Middle frontal gyrus (tissue), 1 donor: ENCODE measurements around the gene JAZF1.

Source experiments
- DNase-seq: peaks from one replicate; pipeline ENCODE4 v3.0.0-alpha.2; 2015; ENCODE audit warnings: low spot score; ENCODE audit errors: extremely low spot score

The JAZF1 gene

DNA sequence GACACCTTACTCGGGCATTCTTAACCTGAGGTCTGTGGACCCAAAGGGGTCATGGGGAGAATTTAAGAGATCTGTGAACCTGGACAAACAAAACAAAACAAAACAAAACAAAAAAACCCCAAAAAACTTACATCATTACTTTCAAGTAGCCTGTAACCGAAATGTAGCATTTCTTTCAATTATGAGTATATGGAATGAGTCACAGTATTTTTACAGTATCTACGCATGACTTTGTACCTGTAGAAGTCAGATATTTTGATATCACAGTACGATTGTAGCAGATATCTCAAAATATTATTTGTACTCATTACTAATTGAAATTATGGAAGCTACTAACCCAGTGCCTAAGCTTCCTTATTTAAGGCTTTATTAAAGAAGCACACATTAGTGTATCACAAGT lies 210.2 kb downstream of the JAZF1 start:
- DNase-seq = no peak

GRCh38 chr7:27969346-27969745 lies 211.2 kb downstream of the JAZF1 start:
- DNase-seq = no peak

DNA sequence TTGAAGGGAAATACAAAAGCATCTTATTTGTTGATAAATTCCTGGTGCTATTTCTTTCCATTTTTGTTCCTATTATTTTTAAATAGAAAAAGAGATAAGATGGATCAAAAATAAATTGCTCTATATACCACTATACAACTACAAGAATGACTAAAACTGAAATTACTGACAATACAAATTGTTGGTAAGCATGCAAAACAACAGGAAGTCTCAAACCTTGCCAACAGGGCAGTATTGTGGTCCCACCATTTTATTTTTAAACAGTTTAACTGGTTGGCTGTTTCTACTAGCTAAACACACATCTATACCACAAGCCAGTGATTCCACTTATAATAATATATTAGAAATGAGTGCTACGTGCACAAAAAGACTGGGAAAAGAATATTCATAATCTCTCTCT lies 213.0 kb downstream of the JAZF1 start:
- DNase-seq = no peak

DNA sequence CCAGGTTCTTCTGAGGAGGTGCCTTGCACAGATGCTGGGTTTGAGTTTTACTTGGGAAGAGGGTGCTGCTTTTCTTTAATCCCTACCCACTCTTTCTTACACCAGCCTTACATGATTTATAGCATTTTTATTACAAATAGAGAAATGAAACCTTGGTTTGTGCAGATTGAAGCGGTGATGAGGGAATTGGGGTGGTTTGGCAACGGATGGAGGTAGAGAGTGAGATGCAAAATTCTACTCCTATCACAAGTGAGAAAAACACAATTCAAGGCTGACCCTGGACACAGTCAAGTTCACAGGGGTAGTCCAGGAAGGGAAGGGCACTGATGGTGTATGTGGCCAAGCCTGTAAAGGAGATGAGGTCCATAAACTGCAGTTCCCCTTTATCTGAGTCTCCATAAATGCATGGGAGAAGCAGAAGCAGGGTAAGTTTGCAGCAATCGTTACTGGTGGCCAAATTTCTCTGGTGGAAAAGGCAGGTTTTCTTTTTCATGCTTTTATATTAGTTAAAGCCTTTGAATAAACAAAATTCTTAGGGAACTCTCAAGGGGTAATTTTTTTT lies 214.3 kb downstream of the JAZF1 start:
- DNase-seq = no peak

- no peak for DNase-seq
Observed at GRCh38 chr7:27965650-27966049, 214.9 kb downstream of the JAZF1 start.

DNA sequence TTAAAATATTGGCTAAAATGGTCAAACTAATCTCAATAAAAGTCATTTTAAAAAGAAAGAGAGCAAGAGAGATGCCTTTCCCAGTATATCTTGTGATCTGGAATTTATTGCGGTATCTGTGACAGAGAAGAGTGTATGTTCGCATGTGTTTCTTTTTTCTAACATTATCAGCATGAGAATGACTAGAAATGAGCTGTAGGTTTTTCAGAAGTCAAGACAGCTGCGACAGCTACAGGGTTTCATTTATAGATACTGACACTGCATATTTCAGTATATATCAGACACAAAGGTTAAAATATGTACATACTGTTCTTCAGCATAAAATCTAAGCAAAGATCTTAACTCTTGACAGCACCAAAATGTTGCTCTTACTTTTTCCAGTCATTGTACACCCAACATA lies 215.8 kb downstream of the JAZF1 start:
- no peak for DNase-seq

DNA sequence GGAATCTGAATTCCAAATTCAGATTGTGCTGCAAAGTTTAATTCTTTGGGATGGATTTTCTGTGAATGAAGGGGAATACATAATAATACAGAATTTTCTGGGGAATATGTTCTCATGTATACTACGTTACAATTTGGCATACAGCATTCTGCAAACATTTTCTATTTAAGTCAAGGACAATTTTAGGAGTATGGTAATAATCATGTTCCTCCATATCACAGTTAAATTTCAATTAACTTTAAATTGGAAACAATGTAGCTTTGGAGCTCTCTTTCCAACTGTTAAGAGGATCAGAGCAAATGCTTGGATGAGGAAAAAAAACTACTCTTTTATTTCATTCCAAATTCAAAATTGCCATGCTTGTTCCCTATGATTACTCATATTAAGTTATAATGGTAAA lies 217.5 kb downstream of the JAZF1 start:
- no peak for DNase-seq

DNA sequence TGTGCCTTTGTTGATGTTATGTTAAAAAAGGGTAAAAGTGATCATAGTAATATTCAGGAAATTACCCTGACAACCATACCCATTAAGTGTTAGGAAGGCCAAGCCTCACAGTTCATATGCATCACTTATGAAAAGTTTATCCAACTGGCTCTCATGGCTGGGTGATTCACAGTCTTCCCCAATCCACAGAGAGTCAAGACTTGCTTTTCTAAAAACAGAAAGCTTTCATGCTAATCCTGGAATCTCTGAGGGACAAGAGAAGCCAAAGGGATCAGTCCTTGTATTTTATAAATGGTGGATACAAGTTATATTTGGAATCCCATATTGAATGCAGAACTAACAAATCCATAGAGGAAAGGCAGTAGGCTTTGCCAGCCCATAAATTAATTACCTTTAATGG lies 218.3 kb downstream of the JAZF1 start:
- no peak for DNase-seq

- no peak for DNase-seq
Observed at GRCh38 chr7:27961255-27961654, 219.3 kb downstream of the JAZF1 start.

- no peak for DNase-seq
Observed at GRCh38 chr7:27960415-27960814, 220.2 kb downstream of the JAZF1 start.

- no peak for DNase-seq
Observed at GRCh38 chr7:27958933-27959548, 221.6 kb downstream of the JAZF1 start.

GRCh38 chr7:27955596-27955995 lies 225.0 kb downstream of the JAZF1 start:
- DNase-seq = no peak

DNA sequence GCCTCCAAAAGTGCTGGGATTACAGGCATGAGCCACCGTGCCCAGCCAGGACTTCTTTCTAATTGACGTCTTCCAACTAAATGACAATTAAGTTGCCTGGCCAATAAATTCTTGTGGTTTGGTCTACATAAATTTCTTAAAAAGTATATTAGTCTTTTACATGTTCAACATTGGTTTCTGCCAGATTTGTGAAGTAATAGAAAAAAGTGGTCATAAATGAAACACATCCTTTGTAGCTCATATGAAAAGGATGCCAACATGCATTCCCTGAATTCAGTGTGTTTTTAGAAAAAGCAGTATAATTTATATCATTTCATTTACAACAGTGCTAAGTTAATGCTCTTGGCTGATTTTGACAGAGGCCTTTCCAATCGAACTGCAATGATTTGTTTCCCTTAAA lies 225.6 kb downstream of the JAZF1 start:
- DNase-seq = no peak

- no peak for DNase-seq
Observed at GRCh38 chr7:27953777-27954176, 226.8 kb downstream of the JAZF1 start.

- DNase-seq = no peak
Observed at GRCh38 chr7:27953361-27953760, 227.2 kb downstream of the JAZF1 start.

- DNase-seq = no peak
Observed at GRCh38 chr7:27952456-27953285, 227.9 kb downstream of the JAZF1 start.

DNA sequence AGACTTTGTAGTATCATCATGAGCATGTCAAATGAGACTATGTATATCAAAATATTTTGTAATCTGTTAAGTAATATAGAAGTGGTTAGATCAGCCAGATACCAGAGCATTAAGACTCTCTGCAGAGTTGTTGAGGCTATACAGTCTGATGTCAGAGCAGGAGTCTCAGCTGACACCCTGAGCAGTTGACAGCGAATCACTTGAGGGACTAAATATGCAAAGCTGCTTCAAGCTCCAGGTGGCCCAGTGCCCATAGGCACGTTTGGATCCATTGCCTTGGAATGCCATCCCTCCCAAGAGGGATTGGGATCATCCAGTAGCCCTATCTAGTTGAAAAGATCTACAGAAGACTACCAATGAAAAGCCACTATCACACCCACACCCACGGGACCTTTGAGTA lies 230.5 kb downstream of the JAZF1 start:
- DNase-seq = no peak

- DNase-seq = no peak
Observed at GRCh38 chr7:27948861-27949260, 231.7 kb downstream of the JAZF1 start.

DNA sequence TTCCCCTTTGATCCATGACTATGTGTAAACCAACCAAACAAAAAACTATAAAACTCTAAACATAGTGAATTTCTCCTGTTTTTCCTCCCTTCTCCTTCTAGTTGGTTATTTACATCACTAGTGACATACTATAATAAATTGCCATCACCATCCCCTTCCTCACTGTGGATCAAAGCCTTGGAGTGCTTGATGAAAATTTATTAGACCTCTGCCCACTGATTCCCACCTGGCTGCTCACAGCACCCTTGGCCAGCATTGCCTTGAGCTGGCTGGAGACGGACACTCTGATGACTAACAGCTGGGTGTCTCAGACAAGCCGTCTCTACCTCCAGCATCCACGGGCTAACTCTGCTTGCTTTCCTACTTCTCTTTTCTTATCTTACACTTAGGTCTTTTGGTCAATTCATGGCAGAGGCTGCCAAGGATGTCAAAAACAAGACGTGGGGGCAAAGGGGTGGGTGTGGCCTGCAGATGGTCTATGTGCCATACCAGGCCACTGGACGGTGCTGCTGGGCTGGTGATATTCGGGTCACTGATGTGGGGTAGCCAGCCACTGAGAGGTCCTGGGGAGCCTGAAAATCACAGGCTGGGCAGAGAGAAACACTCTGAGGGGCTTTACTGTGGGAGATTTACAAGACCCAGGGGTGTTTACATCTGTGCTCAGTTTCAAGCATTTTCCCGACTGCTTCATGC lies 232.9 kb downstream of the JAZF1 start:
- no peak for DNase-seq

DNA sequence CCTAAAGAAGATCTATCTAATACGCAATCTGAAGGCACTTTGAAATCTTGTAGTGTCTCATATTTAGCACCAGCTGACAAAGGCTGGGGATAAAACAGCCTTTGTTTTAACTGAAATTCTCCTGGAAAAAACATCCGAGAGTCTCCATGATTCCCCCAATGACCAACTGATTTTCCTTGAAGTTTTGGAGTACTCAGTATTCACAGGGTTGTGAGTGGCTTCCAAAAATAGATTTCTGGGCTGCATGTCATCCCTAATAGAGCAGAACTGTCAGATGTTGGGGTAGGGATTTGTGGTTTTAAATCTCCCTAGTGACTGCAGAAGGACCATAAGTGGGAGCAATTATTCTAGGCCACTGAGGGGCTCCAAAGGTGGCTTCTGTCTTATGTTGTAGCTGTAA lies 234.2 kb downstream of the JAZF1 start:
- DNase-seq = no peak

DNA sequence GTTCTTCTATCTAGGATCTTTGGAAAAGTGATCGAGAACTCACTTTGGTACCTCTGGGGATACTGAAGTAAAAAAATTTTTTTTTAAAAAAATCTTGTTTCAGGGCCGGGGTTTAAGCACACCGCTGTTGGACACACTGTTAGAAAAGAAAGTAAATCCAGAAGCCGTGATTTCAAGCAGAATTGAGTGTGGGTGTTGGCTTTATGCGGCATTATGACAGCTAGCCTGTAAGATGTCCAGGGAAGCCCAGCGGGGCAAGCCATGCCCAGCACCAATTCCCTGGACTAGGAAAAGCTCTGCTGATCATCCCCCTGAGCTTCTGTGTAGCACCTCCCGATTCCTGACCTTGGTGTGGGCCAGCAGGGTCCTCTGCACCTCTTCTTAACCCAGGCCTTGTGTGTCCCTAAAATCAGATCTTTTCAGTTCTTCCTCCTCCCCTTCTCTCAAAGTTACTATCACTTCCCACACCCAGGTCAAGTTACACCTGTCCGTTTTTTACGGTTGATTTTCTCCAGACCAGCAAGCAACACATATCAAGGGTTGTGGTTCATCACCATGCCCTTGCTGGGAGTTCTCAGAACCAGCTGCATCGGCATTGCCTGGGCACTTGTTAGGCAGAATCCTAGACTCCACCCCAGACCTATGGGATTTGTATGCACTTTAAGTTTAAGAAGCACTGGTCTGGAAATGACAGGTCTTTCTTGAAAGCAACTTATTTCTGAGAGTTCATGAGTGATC lies 235.4 kb downstream of the JAZF1 start:
- DNase-seq = no peak

GRCh38 chr7:27944643-27945042 lies 236.0 kb downstream of the JAZF1 start:
- DNase-seq = no peak
